K562 (cell line): Measurements from ENCODE around the gene DUS4L. TPM values are rescaled to one million over a fixed set of nuclear protein-coding genes. Genes with fewer than 3 reads are reported as not detected.

ENCODE experiments used
- ATAC-seq: fragments of 200-7000 bp; cut with Tn5 transposase; 3 replicates; pipeline ENCODE4 v1.9.1; 2020; ENCODE audit warnings: moderate library complexity
- BruUV-seq: library from RNA; stranded (reverse); fragments of 400-500 nt; replicated peaks from 2 replicates; lab custom pipeline; 2021; lab: Mats Ljungman, UMichigan
- CTCF ChIA-PET: fragments of 300-600 bp; formaldehyde crosslinking; extraction: SDS; loops from one replicate; lab custom pipeline; 2021; ENCODE audit warnings: low intra/inter-chr PET ratio; lab: Yijun Ruan, JAX
- POLR2A ChIA-PET: fragments of 300-600, 350-650 bp; sonication (Branson Sonifier 250); formaldehyde crosslinking; extraction: SDS; loops from one replicate; lab custom pipeline; 2021; ENCODE audit warnings: antibody characterized with exemption, inconsistent platforms; lab: Yijun Ruan, JAX
- DNase-seq, 4 experiments: peaks; one replicate each; pipeline versions ENCODE4 v3.0.0 to v3.0.0-alpha.2; 2011 to 2018; ENCODE audit warnings: low spot score in 3 of 4, mixed read lengths in 3 of 4; ENCODE audit errors: extremely low read depth in 1 of 4
- FAIRE-seq: peaks from 2 replicates; lab custom pipeline; 2011; peaks lifted over from hg19 to GRCh38; lab: Jason Lieb, UNC
- H2AFZ ChIP-seq: 2 replicates; pipeline ENCODE4 v1.6.0; 2011; ENCODE audit warnings: low read depth, low read length, control low read depth, inconsistent platforms
- H3K27ac ChIP-seq: fragments of 200-600 bp; 3 replicates; pipeline ENCODE4 v1.8.0; 2011; ENCODE audit warnings: low read depth, mild to moderate bottlenecking, control low read depth, inconsistent platforms, low read length, moderate library complexity, mixed read lengths; ENCODE audit errors: extremely low read depth
- H3K27me3 ChIP-seq, 2 experiments: fragments of 300-600 bp in 1 of 2; 2 replicates in 1 of 2; 3 replicates in 1 of 2; pipeline versions ENCODE4 v1.6.0 to v1.8.0; 2011; ENCODE audit warnings: inconsistent platforms in 2 of 2, low read length in 2 of 2, mild to moderate bottlenecking in 1 of 2, mixed read lengths in 1 of 2, moderate library complexity in 1 of 2; ENCODE audit not compliant: control insufficient read depth in 2 of 2, insufficient read depth in 2 of 2
- H3K36me3 ChIP-seq: fragments of 300-600 bp; 3 replicates; pipeline ENCODE4 v1.8.0; 2011; ENCODE audit warnings: mild to moderate bottlenecking, low read length, inconsistent platforms; ENCODE audit not compliant: control insufficient read depth, insufficient read depth
- H3K4me1 ChIP-seq, 2 experiments: fragments of 200-600 bp in 1 of 2; replicated peaks in 1 of 2; 2 replicates in 1 of 2; 3 replicates in 1 of 2; pipeline versions ENCODE4 v1.5.1 to v1.8.0; 2011; ENCODE audit warnings: inconsistent platforms in 2 of 2, low read length in 2 of 2, mild to moderate bottlenecking in 1 of 2, mixed read lengths in 1 of 2, moderate library complexity in 1 of 2; ENCODE audit not compliant: control insufficient read depth in 2 of 2, insufficient read depth in 2 of 2
- H3K4me2 ChIP-seq: 2 replicates; pipeline ENCODE4 v1.6.1; 2011; ENCODE audit warnings: low read length, control low read depth, inconsistent platforms, mixed read lengths; ENCODE audit not compliant: insufficient read depth
- H3K4me3 ChIP-seq: fragments of 200-600 bp; sonication (generic), shearing (Covaris generic); 2 replicates; pipeline ENCODE4 v1.5.1; 2016; ENCODE audit warnings: control low read depth, inconsistent platforms
- H3K79me2 ChIP-seq: fragments of 200-600 bp; 3 replicates; pipeline ENCODE4 v1.8.0; 2011; ENCODE audit warnings: low read length, inconsistent platforms; ENCODE audit not compliant: control insufficient read depth, insufficient read depth
- H3K9ac ChIP-seq, 2 experiments: 2 replicates each; pipeline versions ENCODE4 v1.6.0 to v1.6.1; 2011; ENCODE audit warnings: low read depth in 2 of 2, low read length in 2 of 2, control low read depth in 1 of 2, inconsistent platforms in 1 of 2, mild to moderate bottlenecking in 1 of 2, mixed read lengths in 1 of 2; ENCODE audit not compliant: insufficient read depth in 1 of 2
- H3K9me1 ChIP-seq: one replicate; pipeline ENCODE4 v1.6.0; 2011; ENCODE audit warnings: inconsistent platforms, mild to moderate bottlenecking, low read length, moderate library complexity; ENCODE audit not compliant: control insufficient read depth, insufficient read depth
- H3K9me3 ChIP-seq: replicated peaks from 2 replicates; pipeline ENCODE4 v1.5.1; 2011; ENCODE audit warnings: low read depth, low read length, inconsistent platforms; ENCODE audit not compliant: control insufficient read depth, insufficient read depth
- H4K20me1 ChIP-seq: replicated peaks from 2 replicates; pipeline ENCODE4 v1.6.1; 2011; ENCODE audit warnings: low read length, inconsistent platforms, mixed read lengths; ENCODE audit not compliant: control insufficient read depth, insufficient read depth
- ARNT ChIP-seq, 2 experiments: fragments of 450-650 bp; IDR thresholded peaks; 2 replicates each; pipeline ENCODE4 v1.6.1; 2016; ENCODE audit warnings: mild to moderate bottlenecking in 1 of 2
- BRD9 ChIP-seq: fragments of 450-650 bp; IDR thresholded peaks from 2 replicates; pipeline ENCODE4 v1.6.1; 2018; ENCODE audit warnings: low read depth; ENCODE audit not compliant: partially characterized antibody
- CBX3 ChIP-seq, 2 experiments: IDR thresholded peaks; 1 replicate in 1 of 2; 2 replicates in 1 of 2; pipeline ENCODE4 v1.6.1; 2012; ENCODE audit warnings: inconsistent platforms in 2 of 2, low read length in 2 of 2, borderline replicate concordance in 1 of 2, control low read depth in 1 of 2
- FOXA3 ChIP-seq, 2 experiments: fragments of 450-650 bp in 1 of 2; sonication (generic) in 1 of 2; formaldehyde crosslinking; IDR thresholded peaks in 1 of 2; conservative IDR thresholded peaks in 1 of 2; 2 replicates each; pipeline versions ENCODE4 v1.4.0 to v1.8.0; 2020 to 2022; ENCODE audit warnings: mild to moderate bottlenecking in 2 of 2, missing genetic modification reagents in 1 of 2
- MLLT1 ChIP-seq, 2 experiments: fragments of 450-650 bp; IDR thresholded peaks; 2 replicates each; pipeline ENCODE4 v1.6.1; 2016
- OTX1 ChIP-seq: fragments of 450-650 bp; formaldehyde crosslinking; IDR thresholded peaks from 2 replicates; pipeline ENCODE4 v1.4.0; 2022; ENCODE audit warnings: mild to moderate bottlenecking
- POLR2B ChIP-seq: fragments of 450-650 bp; IDR thresholded peaks from 2 replicates; pipeline ENCODE4 v1.6.1; 2018; ENCODE audit warnings: low read depth; ENCODE audit not compliant: partially characterized antibody
- TCF7L2 ChIP-seq: fragments of 150-350 bp; IDR thresholded peaks from 2 replicates; pipeline ENCODE4 v1.6.1; 2016; ENCODE audit warnings: low read depth, mild to moderate bottlenecking, low read length, moderate library complexity
- ZEB2 ChIP-seq: fragments of 450-650 bp; IDR thresholded peaks from 2 replicates; pipeline ENCODE4 v1.6.1; 2016
- ZFP30 ChIP-seq: fragments of 250-450 bp; sonication (Bioruptor Pico); IDR thresholded peaks from 2 replicates; pipeline ENCODE4 v1.8.0; 2022; ENCODE audit warnings: moderate library complexity, mild to moderate bottlenecking, inconsistent platforms, borderline replicate concordance
- ZNF445 ChIP-seq: fragments of 250-450 bp; sonication (Bioruptor Pico); IDR thresholded peaks from 2 replicates; pipeline ENCODE4 v1.4.0; 2020; ENCODE audit warnings: low read depth, mild to moderate bottlenecking, moderate library complexity
- WGBS: fragments of 100-300 bp; shearing (Covaris generic); methylation state at CpG from one replicate; pipeline ENCODE4 v1.1.6; 2016; ENCODE audit warnings: low coverage, mixed read lengths; ENCODE audit not compliant: insufficient coverage; ENCODE audit errors: missing lambda C conversion rate; 5-methylcytosine and 5-hydroxymethylcytosine counted together
- in situ Hi-C: fragments of 300-500 bp; cut with MboI; formaldehyde crosslinking; loops from 4 replicates; pipeline ENCODE4 v1.15.0; 2018; ENCODE audit warnings: inconsistent platforms, mixed read lengths
- intact Hi-C: fragments of 100-400 bp; cut with micrococcal nuclease; formaldehyde crosslinking; loops from 2 replicates; pipeline ENCODE4 v1.14.2; 2022
- polyA plus RNA-seq, 8 experiments: library from polyadenylated mRNA; depleted of rRNA in 4 of 8; stranded (reverse) in 5 of 8; unstranded in 3 of 8; fragments of >200 nt; fragmentation: Nextera tagmentation in 2 of 8; fragmentation: Illumina TruSeq in 1 of 8; extraction: Ambion mirVana in 2 of 8; extraction: Trizol in 1 of 8; gene quantifications; 2 replicates each; pipeline versions ENCODE4 v1.2.1 to v1.2.3, GENCODE V29; 2011 to 2014; ENCODE audit warnings: inconsistent platforms in 1 of 8, missing spikeins in 1 of 8
- total RNA-seq, 7 experiments: library from RNA; depleted of rRNA in 6 of 7; stranded (reverse); fragments of >200 nt in 6 of 7; fragmentation: Illumina TruSeq in 2 of 7; extraction: Trizol in 2 of 7; gene quantifications; 2 replicates each; pipeline versions ENCODE4 v1.2.1 to v1.2.3, GENCODE V29; 2011 to 2021; ENCODE audit warnings: low replicate concordance in 1 of 7

The DUS4L gene
- total and polyA plus RNA-seq, 9 of the 15 experiments (the other 6 are each of a cell fraction or from before 2014, with no cell fraction given): 12.2 to 33.6 (median 28.6) TPM

DNA sequence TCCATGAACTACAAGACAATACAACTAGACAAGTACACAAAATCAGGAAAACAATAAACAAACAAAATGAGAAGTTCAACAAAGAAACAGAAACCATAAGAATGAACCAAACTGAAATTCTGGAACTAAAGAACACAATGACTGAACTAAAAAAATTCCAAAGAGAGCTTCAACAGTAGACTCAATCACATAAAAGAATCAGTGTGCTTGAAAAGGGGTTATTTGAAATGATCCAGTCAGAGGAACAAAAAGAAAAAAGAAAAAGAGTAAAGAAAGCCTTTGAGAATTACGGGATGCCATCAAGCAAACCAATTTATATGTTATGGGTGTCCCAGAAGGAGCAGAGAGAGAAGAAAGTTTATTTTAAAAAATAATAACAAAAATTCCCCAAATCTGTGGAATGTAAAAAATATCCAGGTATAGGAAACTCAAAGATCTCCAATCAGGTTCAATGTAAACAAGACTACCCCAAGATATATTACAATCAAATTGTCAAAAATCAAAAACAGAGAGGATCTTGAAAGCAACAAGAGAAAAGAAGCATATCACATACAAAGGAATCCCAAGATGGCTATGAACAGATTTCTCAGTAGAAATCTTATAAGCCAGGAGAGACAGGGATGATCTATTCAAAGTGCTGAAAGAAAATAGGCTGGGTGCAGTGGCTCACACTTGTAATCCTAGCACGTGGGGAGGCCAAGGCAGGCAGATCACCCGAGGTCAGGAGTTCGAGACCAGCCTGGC is 18.8 kb upstream of the DUS4L start:
- FAIRE-seq (no peak), ATAC-seq (no peak), DNase-seq (no peak)
- Histone ChIP-seq H3K4me3 (no peak overlapping the region), H3K36me3 (peaks cover 56% of the 10 kb centered on the region), H3K9ac (no peak overlapping the region), H3K4me1 (peaks cover 0 to 5% of the 10 kb centered on the region in 2 experiments; a peak in 1 of 5 replicates), H2AFZ (no peak overlapping the region), H3K4me2 (no peak overlapping the region), H3K9me1 (no peaks in the 10 kb centered on the region), H4K20me1 (no peaks in the 10 kb centered on the region), H3K27me3 (no peaks in the 10 kb centered on the region), H3K79me2 (peaks cover 24% of the 10 kb centered on the region), H3K9me3 (peaks cover 7% of the 10 kb centered on the region), H3K27ac (no peak overlapping the region)
- in situ Hi-C loops: no loop called here
- intact Hi-C loops: no loop called here
- no TSS peak for BruUV-seq
- WGBS: 84% methylated on average over 4 of the region's 4 CpGs
- CTCF ChIA-PET: no interaction called here
- POLR2A ChIA-PET: interaction anchor here (1.4 kb wide), 1 partner anchor 12 kb away, joined by 3 read pairs; no protein-coding TSS in a partner anchor
- TF ChIP-seq POLR2B: no peak
- TF ChIP-seq BRD9: peak; percentile 32
- TF ChIP-seq FOXA3 (CRISPR knock-in tag; conservative IDR thresholded peaks at IDR 0.05 in 1 of 2, IDR thresholded peaks at IDR 0.05 in 1 of 2): 0 out of 4 replicates have a peak, but pooled peaks of 1 of the 2 experiments have one; percentile 25
- TF ChIP-seq MLLT1 (IDR thresholded peaks at IDR 0.05): peak in 1 of 2 experiments; percentile 39; a peak in 1 of 4 replicates
- peak; percentile 75; the same call in 1 of the 2 replicates for TF ChIP-seq ZNF445 (CRISPR knock-in tag)
- TF ChIP-seq ZEB2: 0 out of 2 replicates have a peak, but pooled peaks have one; percentile 34
- peak; percentile 37; the same call in 1 of the 2 replicates for TF ChIP-seq OTX1
- 0 out of 2 replicates have a peak, but pooled peaks have one; percentile 28 for TF ChIP-seq ZFP30 (CRISPR knock-in tag)
- TF ChIP-seq ARNT (IDR thresholded peaks at IDR 0.05): 0 out of 4 replicates have a peak, but pooled peaks of 1 of the 2 experiments have one; percentile 18
- TF ChIP-seq TCF7L2: no peak
- TF ChIP-seq CBX3 (IDR thresholded peaks at IDR 0.05; ENCODE audit: borderline replicate concordance in 1 of 2, low read length in 2 of 2): peak in 1 of 2 experiments; percentile 77; a peak in 1 of 3 replicates
